ENCODE measurements around the gene STK36. TPM values are rescaled to one million over a fixed set of nuclear protein-coding genes. Genes with fewer than 3 reads are reported as not detected.

The STK36 gene
- total and polyA plus RNA-seq, 10 of the 15 experiments (the other 5 are each of a cell fraction or from before 2014, with no cell fraction given): 4.0 to 22.8 (median 16.7) TPM

GRCh38 chr2:218719457-218719856 lies 47.6 kb downstream of the STK36 start:
- Histone ChIP-seq H3K27me3 (replicated peaks in 1 of 2; ENCODE audit: control insufficient read depth in 2 of 2, insufficient read depth in 2 of 2, low read length in 1 of 2) (no peaks in the 10 kb centered on the region), H3K4me1 (ENCODE audit: control insufficient read depth, insufficient read depth, low read length) (no peaks in the 10 kb centered on the region), H3K79me2 (ENCODE audit: control insufficient read depth, insufficient read depth, low read length) (peaks cover 16% of the 10 kb centered on the region), H3K4me3 (no peak overlapping the region), H2AFZ (ENCODE audit: control insufficient read depth, low read depth, low read length) (no peak overlapping the region), H3K27ac (ENCODE audit: control insufficient read depth, insufficient read depth) (no peak overlapping the region), H4K20me1 (ENCODE audit: control insufficient read depth, insufficient read depth) (no peaks in the 10 kb centered on the region; the same call in 1 of the 2 replicates), H3K36me3 (ENCODE audit: control insufficient read depth in 2 of 2, insufficient read depth in 2 of 2, low read length in 1 of 2) (peaks cover 1 to 12% of the 10 kb centered on the region in 2 experiments; a peak in 3 of 4 replicates), H3K9me3 (replicated peaks; ENCODE audit: control insufficient read depth, insufficient read depth, low read length) (no peaks in the 10 kb centered on the region), H3K4me2 (ENCODE audit: control insufficient read depth, insufficient read depth) (no peak overlapping the region), H3K9ac (ENCODE audit: control insufficient read depth, insufficient read depth, low read length) (no peak overlapping the region)
- DNase-seq (ENCODE audit: low read depth, low spot score): no peak
- no peak for FAIRE-seq
- intact Hi-C loops (cut with micrococcal nuclease; ENCODE audit: unreplicated experiment) (no loop called here), in situ Hi-C loops (cut with MboI) (no loop called here)
- ChIA-PET POLR2A (no interaction called here), SMC1A (ENCODE audit: uncharacterized antibody, unreplicated experiment) (no interaction called here), RAD21 (ENCODE audit: unreplicated experiment) (no interaction called here), CTCF (no interaction called here)
- 77% methylated on average over 3 of the region's 3 CpGs for WGBS (ENCODE audit: insufficient coverage, insufficient replicate concordance, low lambda C conversion rate, missing lambda C conversion rate)
- ATAC-seq: no peak
- TF ChIP-seq E2F4 (IDR thresholded peaks at IDR 0.05; ENCODE audit: low read depth, low read length) (no peak), SREBF1 (IDR thresholded peaks at IDR 0.05; ENCODE audit: low read length) (no peak), NFYA (IDR thresholded peaks at IDR 0.05; ENCODE audit: borderline replicate concordance, low read depth, low read length) (no peak), REST (IDR thresholded peaks at IDR 0.05; ENCODE audit: low read depth, low read length) (no peak), SUZ12 (IDR thresholded peaks at IDR 0.05; ENCODE audit: unreplicated experiment) (no peak), NR2C1 (IDR thresholded peaks at IDR 0.05) (no peak), RUNX3 (IDR thresholded peaks at IDR 0.05; ENCODE audit: low read length) (no peak), ZNF622 (IDR thresholded peaks at IDR 0.05) (no peak), HSF1 (IDR thresholded peaks at IDR 0.05; ENCODE audit: low read depth, low read length) (no peak), E4F1 (IDR thresholded peaks at IDR 0.05; ENCODE audit: borderline replicate concordance, partially characterized antibody) (no peak), SP1 (IDR thresholded peaks at IDR 0.05; ENCODE audit: low read depth, low read length) (no peak), FOXK2 (IDR thresholded peaks at IDR 0.05) (no peak), STAT3 (IDR thresholded peaks at IDR 0.05; ENCODE audit: low read depth, low read length) (no peak), RCOR1 (conservative IDR thresholded peaks at IDR 0.05; ENCODE audit: low read depth, low read length) (no peak)
- BruUV-seq (replicated peaks): no TSS peak
